ENCODE results near the gene CNOT9. TPM values are rescaled to one million over a fixed set of nuclear protein-coding genes. Genes with fewer than 3 reads are reported as not detected.

CNOT9 gene
- total and polyA plus RNA-seq, 2 of the 13 experiments (the other 11 are each of a cell fraction or from before 2014, with no cell fraction given), result 82.6 to 92.4 TPM

DNA sequence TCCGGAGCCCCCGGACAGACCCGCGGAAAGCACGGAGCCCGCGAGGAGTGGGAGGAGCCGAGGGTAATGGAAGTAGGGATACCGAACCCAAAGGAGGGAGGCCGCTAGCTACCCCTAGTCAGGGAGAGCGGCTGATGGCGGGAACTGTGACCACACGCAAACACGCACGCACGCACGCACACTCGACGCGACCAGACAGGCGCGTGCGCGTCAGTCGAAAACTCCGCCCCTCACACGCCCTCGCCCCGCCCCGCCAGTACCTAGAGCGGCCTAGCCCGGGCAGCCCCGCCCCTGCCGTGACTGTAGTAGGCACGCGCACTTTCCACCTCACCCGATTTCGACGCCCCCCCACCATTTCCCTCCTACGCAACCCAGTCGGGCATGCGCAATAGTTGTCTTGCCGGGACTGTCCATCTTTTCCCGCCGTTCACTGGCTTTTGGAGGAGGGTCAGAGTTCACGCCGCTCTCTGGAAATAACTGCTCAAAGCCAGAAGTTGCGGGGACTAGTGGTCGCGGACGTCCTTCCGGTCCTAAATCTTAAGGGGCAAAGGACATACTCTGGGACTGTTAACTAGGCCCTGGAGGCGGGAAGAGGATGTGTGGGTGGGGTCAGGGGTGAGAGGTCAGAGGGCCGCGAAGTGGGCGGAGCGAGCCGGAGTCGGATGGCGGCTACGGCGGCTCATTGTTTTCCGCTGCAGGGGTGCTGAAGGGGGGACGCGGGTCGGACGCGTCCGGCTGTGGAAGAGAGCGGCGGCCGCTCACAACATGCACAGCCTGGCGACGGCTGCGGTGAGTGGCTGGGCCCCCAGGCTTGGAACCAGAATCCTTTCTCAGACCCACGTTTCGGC lies at the start of gene CNOT9, which contains the start of gene USP37 (continued):
- TF ChIP-seq KLF9 (CRISPR knock-in tag; IDR thresholded peaks at IDR 0.05; ENCODE audit: low read depth) (peak; percentile 95; the same call in 1 of the 2 replicates), SAFB2 (CRISPR knock-in tag; IDR thresholded peaks at IDR 0.05; ENCODE audit: borderline replicate concordance, low read depth) (no peak; the same call in 1 of the 2 replicates), MTA1 (CRISPR knock-in tag; IDR thresholded peaks at IDR 0.05; ENCODE audit: borderline replicate concordance) (peak; percentile 35), ZNF562 (CRISPR knock-in tag; IDR thresholded peaks at IDR 0.05; ENCODE audit: borderline replicate concordance) (peak; percentile 93; the same call in 1 of the 2 replicates), FOSL2 (CRISPR knock-in tag; IDR thresholded peaks at IDR 0.05) (peak; percentile 22), PHF5A (CRISPR knock-in tag; IDR thresholded peaks at IDR 0.05; ENCODE audit: low read depth, unreplicated experiment) (peak; percentile 37), PAX8 (CRISPR knock-in tag; IDR thresholded peaks at IDR 0.05; ENCODE audit: borderline replicate concordance) (no peak; the same call in 1 of the 2 replicates), ZNF430 (CRISPR knock-in tag; IDR thresholded peaks at IDR 0.05) (peak; percentile 99), ZFP90 (CRISPR knock-in tag; IDR thresholded peaks at IDR 0.05; ENCODE audit: borderline replicate concordance) (peak; percentile 89), TCF7L2 (IDR thresholded peaks at IDR 0.05; ENCODE audit: low read depth, low read length) (no peak), PAWR (CRISPR knock-in tag; IDR thresholded peaks at IDR 0.05; ENCODE audit: borderline replicate concordance) (no peak), TARDBP (CRISPR knock-in tag; IDR thresholded peaks at IDR 0.05) (peak; percentile 82), ZNF891 (CRISPR knock-in tag; IDR thresholded peaks at IDR 0.05) (peak; percentile 89), ZNF274 (CRISPR knock-in tag; IDR thresholded peaks at IDR 0.05) (peak; percentile 92)
- TF ChIP-seq, protein P1, sequence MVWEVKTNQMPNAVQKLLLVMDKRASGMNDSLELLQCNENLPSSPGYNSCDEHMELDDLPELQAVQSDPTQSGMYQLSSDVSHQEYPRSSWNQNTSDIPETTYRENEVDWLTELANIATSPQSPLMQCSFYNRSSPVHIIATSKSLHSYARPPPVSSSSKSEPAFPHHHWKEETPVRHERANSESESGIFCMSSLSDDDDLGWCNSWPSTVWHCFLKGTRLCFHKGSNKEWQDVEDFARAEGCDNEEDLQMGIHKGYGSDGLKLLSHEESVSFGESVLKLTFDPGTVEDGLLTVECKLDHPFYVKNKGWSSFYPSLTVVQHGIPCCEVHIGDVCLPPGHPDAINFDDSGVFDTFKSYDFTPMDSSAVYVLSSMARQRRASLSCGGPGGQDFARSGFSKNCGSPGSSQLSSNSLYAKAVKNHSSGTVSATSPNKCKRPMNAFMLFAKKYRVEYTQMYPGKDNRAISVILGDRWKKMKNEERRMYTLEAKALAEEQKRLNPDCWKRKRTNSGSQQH (CRISPR knock-in tag; IDR thresholded peaks at IDR 0.05; ENCODE audit: low read depth), result peak; percentile 71
- TF ChIP-seq, protein P2, sequence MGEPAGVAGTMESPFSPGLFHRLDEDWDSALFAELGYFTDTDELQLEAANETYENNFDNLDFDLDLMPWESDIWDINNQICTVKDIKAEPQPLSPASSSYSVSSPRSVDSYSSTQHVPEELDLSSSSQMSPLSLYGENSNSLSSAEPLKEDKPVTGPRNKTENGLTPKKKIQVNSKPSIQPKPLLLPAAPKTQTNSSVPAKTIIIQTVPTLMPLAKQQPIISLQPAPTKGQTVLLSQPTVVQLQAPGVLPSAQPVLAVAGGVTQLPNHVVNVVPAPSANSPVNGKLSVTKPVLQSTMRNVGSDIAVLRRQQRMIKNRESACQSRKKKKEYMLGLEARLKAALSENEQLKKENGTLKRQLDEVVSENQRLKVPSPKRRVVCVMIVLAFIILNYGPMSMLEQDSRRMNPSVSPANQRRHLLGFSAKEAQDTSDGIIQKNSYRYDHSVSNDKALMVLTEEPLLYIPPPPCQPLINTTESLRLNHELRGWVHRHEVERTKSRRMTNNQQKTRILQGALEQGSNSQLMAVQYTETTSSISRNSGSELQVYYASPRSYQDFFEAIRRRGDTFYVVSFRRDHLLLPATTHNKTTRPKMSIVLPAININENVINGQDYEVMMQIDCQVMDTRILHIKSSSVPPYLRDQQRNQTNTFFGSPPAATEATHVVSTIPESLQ (CRISPR knock-in tag; conservative IDR thresholded peaks at IDR 0.05), result peak; percentile 78; the same call in 1 of the 2 replicates
- TF ChIP-seq, protein P3, sequence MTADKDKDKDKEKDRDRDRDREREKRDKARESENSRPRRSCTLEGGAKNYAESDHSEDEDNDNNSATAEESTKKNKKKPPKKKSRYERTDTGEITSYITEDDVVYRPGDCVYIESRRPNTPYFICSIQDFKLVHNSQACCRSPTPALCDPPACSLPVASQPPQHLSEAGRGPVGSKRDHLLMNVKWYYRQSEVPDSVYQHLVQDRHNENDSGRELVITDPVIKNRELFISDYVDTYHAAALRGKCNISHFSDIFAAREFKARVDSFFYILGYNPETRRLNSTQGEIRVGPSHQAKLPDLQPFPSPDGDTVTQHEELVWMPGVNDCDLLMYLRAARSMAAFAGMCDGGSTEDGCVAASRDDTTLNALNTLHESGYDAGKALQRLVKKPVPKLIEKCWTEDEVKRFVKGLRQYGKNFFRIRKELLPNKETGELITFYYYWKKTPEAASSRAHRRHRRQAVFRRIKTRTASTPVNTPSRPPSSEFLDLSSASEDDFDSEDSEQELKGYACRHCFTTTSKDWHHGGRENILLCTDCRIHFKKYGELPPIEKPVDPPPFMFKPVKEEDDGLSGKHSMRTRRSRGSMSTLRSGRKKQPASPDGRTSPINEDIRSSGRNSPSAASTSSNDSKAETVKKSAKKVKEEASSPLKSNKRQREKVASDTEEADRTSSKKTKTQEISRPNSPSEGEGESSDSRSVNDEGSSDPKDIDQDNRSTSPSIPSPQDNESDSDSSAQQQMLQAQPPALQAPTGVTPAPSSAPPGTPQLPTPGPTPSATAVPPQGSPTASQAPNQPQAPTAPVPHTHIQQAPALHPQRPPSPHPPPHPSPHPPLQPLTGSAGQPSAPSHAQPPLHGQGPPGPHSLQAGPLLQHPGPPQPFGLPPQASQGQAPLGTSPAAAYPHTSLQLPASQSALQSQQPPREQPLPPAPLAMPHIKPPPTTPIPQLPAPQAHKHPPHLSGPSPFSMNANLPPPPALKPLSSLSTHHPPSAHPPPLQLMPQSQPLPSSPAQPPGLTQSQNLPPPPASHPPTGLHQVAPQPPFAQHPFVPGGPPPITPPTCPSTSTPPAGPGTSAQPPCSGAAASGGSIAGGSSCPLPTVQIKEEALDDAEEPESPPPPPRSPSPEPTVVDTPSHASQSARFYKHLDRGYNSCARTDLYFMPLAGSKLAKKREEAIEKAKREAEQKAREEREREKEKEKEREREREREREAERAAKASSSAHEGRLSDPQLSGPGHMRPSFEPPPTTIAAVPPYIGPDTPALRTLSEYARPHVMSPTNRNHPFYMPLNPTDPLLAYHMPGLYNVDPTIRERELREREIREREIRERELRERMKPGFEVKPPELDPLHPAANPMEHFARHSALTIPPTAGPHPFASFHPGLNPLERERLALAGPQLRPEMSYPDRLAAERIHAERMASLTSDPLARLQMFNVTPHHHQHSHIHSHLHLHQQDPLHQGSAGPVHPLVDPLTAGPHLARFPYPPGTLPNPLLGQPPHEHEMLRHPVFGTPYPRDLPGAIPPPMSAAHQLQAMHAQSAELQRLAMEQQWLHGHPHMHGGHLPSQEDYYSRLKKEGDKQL (CRISPR knock-in tag; IDR thresholded peaks at IDR 0.05; ENCODE audit: low read depth), result no peak
- TF ChIP-seq, protein P4, sequence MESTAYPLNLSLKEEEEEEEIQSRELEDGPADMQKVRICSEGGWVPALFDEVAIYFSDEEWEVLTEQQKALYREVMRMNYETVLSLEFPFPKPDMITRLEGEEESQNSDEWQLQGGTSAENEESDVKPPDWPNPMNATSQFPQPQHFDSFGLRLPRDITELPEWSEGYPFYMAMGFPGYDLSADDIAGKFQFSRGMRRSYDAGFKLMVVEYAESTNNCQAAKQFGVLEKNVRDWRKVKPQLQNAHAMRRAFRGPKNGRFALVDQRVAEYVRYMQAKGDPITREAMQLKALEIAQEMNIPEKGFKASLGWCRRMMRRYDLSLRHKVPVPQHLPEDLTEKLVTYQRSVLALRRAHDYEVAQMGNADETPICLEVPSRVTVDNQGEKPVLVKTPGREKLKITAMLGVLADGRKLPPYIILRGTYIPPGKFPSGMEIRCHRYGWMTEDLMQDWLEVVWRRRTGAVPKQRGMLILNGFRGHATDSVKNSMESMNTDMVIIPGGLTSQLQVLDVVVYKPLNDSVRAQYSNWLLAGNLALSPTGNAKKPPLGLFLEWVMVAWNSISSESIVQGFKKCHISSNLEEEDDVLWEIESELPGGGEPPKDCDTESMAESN (CRISPR knock-in tag; conservative IDR thresholded peaks at IDR 0.05), result 0 out of 2 replicates have a peak, but pooled peaks have one; percentile 72

All from HepG2 (cell line).